LoVo (cell line): ENCODE data around the gene HOMER1.
A peak's percentile ranks its signal among the peaks of the same experiment; 100 is the strongest.

Experiments used
- DNase-seq: peaks from one replicate; pipeline ENCODE4 v3.0.0-alpha.2; 2016; ENCODE audit warnings: low spot score

HOMER1 gene

DNA sequence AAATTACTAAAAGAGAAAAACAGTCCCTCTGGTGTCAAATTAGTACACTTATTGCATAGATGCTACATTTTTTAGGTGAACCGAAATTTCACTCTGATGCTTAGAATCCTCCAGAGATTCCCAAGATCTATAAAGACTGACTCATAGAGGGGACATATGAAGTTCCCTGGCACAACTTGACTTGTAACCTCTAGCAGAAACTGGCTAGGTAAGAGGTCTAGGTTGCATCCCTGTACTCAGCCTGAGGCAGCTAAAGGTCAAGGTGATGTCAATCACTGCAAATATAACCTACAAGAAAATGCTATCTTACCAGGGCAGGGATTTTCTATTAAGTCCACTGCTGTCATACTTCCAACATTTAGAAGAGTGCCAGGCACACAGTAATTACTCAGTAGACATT, 24.2 kb downstream of the HOMER1 start:
- no peak for DNase-seq

DNA sequence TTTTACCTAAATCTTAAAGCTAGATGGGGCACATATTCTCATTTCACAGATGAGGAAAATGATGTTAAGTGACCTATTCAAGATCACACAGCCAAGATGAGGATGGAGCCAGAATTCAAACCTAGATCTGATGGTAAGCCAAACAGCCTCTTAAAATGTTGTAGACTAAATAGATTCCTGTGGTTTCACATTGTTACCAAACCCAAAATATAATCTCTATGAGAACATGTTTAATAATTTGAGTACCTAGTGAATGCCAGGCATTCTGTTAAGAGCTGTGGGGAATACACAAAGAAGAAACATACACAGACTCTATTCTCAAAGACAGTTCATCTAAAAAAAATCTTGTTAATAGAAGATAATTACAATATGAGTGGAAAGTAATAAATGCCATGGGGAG, 25.2 kb downstream of the HOMER1 start:
- no peak for DNase-seq

DNA sequence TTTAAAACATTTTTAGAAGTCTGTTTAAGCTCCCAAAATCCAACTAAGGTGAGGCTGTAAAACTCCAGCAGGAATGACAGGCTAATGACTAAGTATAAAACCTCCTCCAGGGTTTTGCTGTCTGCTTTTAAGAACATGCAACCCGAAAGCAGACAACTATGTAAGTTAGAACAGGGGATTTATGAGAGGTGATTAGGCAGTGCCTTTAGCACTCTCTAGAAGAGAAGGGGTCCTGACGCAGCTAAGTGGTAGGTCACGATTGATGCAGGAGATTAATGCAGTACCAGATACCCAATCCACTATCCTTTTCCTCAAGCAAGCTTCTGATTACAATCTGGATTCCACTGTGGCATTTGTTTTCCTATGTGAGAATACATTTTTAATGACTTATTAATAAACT, 25.9 kb downstream of the HOMER1 start:
- no peak for DNase-seq

GRCh38 chr5:79487251-79487650, 26.7 kb downstream of the HOMER1 start:
- no peak for DNase-seq

DNA sequence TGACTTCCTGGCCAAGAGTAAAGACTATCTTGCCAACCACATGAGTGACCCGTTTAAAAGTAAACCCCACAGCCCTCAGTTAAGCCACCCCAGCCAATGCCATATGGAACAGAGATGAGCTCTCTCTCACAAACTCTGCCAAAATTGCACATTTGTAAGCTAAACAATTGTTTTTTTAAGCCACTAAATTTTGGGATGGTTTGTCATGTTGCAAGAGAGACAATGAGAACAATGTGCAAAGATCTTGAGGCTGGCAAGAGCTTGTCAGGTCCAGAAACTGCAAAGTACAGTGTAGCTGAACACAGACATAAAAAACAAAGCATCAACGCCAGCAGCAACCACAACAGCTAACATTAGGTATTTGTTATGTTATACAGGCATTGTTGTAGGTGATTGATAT, 27.8 kb downstream of the HOMER1 start:
- no peak for DNase-seq

DNA sequence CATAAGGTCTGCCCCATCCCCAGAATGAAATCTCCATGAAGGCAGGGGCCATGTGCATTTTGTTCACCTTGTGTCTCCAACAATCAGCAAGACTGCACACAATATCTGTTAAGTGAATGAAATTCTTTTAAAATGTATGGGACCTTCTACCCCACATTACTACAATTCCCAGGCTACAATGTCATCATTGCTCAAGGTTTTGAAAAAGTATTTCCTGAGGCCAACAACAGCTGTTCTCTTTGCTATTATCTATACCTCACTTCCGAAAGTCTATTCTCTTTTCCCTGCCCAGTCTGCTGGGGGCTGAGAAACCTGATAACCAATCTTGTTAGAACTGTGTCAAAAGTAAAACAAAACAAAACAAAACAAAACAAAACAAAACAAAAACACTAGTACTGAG, 29.2 kb downstream of the HOMER1 start:
- DNase-seq = no peak

DNA sequence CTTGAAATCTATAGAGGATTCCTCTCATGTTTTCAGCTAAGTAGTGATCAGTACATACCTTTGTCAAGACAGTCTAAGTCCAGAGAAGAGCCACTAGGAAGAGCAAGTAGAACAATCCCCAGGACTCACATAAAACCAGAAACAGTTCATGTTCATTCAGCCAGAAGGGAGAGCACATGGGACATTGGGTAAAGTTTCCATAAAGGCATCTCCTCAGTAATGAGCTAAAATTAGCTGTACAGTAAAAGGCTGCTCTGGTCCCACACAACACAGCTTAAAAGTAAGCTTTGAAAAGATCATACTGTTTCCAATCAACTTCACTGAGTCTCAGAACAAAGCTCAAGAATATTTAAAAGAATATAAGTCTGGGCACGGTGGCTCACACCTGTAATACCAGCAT, 32.4 kb downstream of the HOMER1 start:
- DNase-seq = no peak

- no peak for DNase-seq
Observed at GRCh38 chr5:79480991-79481390, 32.9 kb downstream of the HOMER1 start.

- DNase-seq = no peak
Observed at GRCh38 chr5:79475152-79475466, 38.8 kb downstream of the HOMER1 start.

GRCh38 chr5:79474367-79475151, 39.4 kb downstream of the HOMER1 start:
- DNase-seq = no peak

- DNase-seq = no peak
Observed at GRCh38 chr5:79471556-79471955, 42.4 kb downstream of the HOMER1 start.

DNA sequence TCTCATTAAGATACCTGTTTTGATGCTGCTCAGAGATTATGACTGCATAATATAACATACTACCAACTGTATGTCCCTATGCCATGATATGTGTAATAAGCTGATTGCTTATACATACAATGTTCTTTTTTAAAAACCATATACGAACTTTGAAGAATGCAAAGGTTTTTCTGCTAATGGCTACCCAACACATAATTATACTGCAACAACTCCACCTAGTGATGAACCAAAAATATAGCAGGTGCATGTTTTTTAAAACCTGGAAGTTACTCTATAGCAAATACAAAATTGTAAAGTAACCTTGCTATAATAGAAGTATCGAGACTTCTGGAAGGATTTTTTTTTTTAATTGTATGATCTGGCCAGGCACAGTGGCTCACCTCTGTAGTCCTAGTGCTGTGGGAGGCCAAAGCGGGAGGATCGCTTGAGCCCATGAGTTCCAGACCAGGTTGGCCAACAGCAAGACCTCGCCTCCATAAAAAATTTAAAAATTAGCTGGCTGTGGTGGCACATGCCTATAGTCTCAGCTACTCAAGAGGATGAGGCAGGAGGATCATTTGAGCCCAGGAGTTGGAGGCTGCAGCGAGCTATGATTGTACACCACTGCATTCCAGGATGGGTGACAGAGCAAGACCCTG, 49.1 kb downstream of the HOMER1 start:
- DNase-seq = peak; percentile 38

GRCh38 chr5:79464278-79464677, 49.7 kb downstream of the HOMER1 start:
- DNase-seq = no peak

DNA sequence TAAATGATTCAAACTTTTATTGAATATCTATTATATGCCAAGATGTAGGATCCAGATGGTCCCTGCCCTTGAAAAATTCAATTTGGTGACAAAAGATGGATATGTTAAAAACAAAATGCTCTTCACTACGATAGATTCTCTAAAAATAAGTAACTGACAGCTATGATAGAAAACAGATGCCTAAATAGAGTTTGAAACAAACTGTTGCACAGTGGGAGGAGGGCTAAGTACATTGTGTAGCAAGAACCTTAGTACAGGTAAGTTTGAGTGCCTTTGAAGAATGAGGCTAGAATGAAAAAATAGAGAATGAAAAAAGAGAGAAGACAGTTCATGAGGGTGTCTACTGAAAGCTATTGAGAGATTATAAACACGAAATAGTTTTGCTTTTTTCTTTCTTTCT, 54.3 kb downstream of the HOMER1 start:
- DNase-seq = no peak

DNA sequence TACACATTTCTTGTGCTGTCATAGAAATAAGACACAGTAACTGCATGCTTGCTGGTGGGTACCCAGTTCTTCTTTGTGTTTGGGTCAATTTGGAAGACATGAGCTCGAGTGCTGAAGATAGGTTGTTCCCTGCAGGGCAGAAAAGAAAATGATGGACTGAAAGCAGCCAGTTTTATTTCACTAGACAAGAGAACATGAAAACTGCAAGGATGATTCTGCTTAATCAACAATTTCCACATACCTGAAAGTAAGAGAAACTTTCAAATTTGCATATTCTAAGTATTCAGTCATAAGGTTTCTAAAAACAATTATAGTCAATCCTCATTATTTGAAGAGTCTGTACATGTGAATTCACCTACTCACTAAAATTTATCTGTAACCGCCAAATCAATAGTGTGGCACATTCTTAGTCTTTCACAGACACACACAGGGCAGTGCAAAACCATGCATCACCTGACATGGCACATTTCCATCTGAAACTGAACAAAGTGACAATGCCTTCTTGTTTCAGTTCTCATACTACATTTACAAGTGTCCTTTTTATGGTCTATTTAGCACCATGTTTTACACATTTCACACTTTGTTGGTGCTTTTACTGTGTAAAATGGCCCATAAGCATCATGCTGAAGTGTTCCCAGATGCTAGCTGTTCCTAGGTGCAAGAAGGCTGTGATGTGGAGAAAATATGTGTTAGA, 56.9 kb downstream of the HOMER1 start:
- no peak for DNase-seq

GRCh38 chr5:79456400-79456799, 57.5 kb downstream of the HOMER1 start:
- no peak for DNase-seq

DNA sequence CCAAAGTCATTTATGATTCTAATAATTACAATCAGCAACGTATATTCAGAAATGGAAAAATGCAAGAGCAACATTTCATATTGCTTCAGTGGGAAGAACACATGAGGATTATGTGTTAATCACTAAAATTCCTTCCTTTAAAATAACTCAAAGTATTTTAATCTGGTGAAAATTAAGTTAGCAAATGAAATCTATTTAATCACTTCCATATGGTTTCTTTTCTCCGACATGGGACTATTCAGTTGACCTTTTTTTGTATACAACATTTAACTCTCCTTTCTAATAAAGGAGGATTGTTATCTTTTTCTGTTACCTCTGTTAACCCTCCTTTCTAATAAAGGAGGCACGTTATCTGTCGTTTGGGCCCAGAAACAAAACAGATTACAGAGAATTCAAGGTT, 59.9 kb downstream of the HOMER1 start:
- DNase-seq = no peak

DNA sequence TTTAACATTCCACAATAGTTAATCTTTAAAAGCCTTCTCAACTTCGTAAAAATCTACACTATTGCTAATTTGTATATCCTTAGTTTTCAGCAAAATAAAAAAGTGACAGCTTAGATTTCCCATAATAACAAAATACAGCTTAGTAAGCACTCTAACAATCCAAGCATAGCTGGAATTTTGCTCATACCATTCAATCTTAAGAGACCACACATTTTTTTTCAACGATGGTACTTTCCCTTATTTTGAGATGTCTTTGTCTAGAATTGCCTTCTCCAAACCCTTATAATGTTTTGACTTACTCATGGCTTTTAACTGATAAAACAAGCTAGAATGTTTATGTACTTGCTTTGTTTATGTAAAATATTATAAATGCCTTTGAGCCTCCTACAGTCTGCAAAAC, 65.6 kb downstream of the HOMER1 start:
- no peak for DNase-seq

- no peak for DNase-seq
Observed at GRCh38 chr5:79436821-79437220, 77.1 kb downstream of the HOMER1 start.

DNA sequence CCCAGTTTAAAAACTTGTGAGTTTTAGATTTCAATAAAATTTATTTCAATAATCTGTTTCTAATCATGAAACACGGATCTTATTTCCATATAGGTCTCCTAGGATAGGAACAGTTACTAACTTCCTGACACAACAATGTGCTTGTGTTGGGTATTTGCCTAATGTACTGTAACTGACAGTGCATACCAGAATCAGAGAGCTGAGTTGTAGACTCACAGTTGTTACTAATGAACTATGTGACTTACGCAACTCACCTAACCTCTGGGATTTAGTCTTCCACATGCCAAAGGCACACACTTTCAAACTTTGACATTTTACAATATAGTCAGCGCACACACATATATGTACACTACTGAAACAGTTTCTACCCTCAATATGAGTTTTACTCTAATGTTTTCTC, 77.7 kb downstream of the HOMER1 start:
- no peak for DNase-seq

- DNase-seq = no peak
Observed at GRCh38 chr5:79430196-79430595, 83.7 kb downstream of the HOMER1 start.

DNA sequence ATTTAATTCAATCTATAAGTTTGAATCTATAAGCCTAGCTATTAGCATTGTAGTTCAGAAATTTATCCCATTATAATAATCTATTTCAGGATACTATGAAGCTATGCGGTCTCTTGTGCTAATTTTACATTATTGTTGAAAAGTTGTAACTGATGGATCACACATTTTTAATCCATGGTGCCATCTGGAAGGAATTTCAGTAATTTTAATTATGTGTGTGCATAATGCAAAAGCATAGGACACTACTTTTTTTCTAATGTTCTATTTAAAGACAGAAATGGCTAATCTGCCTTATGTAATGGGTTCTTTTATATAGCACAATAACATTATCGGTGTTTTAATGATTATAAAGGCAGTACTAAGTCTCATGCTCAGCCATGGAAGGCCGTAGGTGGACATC, 90.6 kb downstream of the HOMER1 start:
- DNase-seq = no peak

GRCh38 chr5:79420248-79420647, 93.7 kb downstream of the HOMER1 start:
- DNase-seq = no peak

- no peak for DNase-seq
Observed at GRCh38 chr5:79418276-79418675, 95.7 kb downstream of the HOMER1 start.
